CD8-positive, alpha-beta memory T cell (primary cell): ENCODE results near the gene SERPINB7. TPM values are rescaled to one million over a fixed set of nuclear protein-coding genes. Genes with fewer than 3 reads are reported as not detected.
A peak's percentile ranks its signal among the peaks of the same experiment; 100 is the strongest.

Source experiments
- CTCF ChIA-PET: fragments of 350-600 bp; sonication (Branson Sonifier 250); formaldehyde crosslinking; loops from one replicate; lab custom pipeline; 2021; ENCODE audit warnings: antibody characterized with exemption; lab: Charles Lee
- POLR2A ChIA-PET: fragments of 350-600 bp; sonication (Branson Sonifier 250); formaldehyde crosslinking; loops from one replicate; lab custom pipeline; 2021; ENCODE audit warnings: antibody characterized with exemption; lab: Charles Lee
- DNase-seq, 5 donors: peaks; one replicate each; pipeline versions ENCODE4 v3.0.0 to v3.0.0-alpha.2; 2020 to 2022; ENCODE audit warnings: mixed read lengths in 1 of 5
- H3K27ac ChIP-seq: one replicate; pipeline ENCODE4 v1.7.0; 2013; ENCODE audit warnings: low read depth, mild to moderate bottlenecking, low read length, moderate library complexity
- H3K27me3 ChIP-seq: 2 replicates; pipeline ENCODE4 v1.7.0; 2013; ENCODE audit warnings: low read length, mild to moderate bottlenecking; ENCODE audit not compliant: insufficient read depth, poor library complexity, severe bottlenecking
- H3K36me3 ChIP-seq: 2 replicates; pipeline ENCODE4 v1.7.0; 2013; ENCODE audit warnings: mild to moderate bottlenecking, low read length, moderate library complexity; ENCODE audit not compliant: insufficient read depth
- H3K4me1 ChIP-seq: 2 replicates; pipeline ENCODE4 v1.7.0; 2013; ENCODE audit warnings: mild to moderate bottlenecking, low read length, moderate library complexity; ENCODE audit not compliant: insufficient read depth
- H3K4me3 ChIP-seq: 2 replicates; pipeline ENCODE4 v1.7.0; 2013; ENCODE audit warnings: mild to moderate bottlenecking, low read length
- H3K9me3 ChIP-seq: 2 replicates; pipeline ENCODE4 v1.7.0; 2013; ENCODE audit warnings: mild to moderate bottlenecking, low read length
- H3K27ac Mint-ChIP-seq, 8 donors: one replicate each; pipeline ENCODE4 v1.8.0; 2020 to 2021; ENCODE audit warnings: mixed read lengths in 8 of 8, mild to moderate bottlenecking in 6 of 8, inconsistent platforms in 3 of 8, moderate library complexity in 3 of 8
- H3K27me3 Mint-ChIP-seq, 2 donors: one replicate each; pipeline ENCODE4 v1.8.0; 2020 to 2021; ENCODE audit warnings: mixed read lengths in 2 of 2, mild to moderate bottlenecking in 1 of 2, moderate library complexity in 1 of 2
- H3K36me3 Mint-ChIP-seq, 3 donors: one replicate each; pipeline ENCODE4 v1.8.0; 2020 to 2021; ENCODE audit warnings: mixed read lengths in 3 of 3, inconsistent platforms in 1 of 3, mild to moderate bottlenecking in 1 of 3
- H3K4me1 Mint-ChIP-seq, 3 donors: one replicate each; pipeline ENCODE4 v1.8.0; 2020 to 2021; ENCODE audit warnings: mixed read lengths in 3 of 3, inconsistent platforms in 1 of 3, mild to moderate bottlenecking in 1 of 3
- H3K4me3 Mint-ChIP-seq, 7 donors: one replicate each; pipeline ENCODE4 v1.8.0; 2020 to 2021; ENCODE audit warnings: mixed read lengths in 7 of 7, mild to moderate bottlenecking in 6 of 7, moderate library complexity in 4 of 7, inconsistent platforms in 2 of 7
- H3K9me3 Mint-ChIP-seq, 5 donors: one replicate each; pipeline ENCODE4 v1.8.0; 2020 to 2022; ENCODE audit warnings: mixed read lengths in 5 of 5, mild to moderate bottlenecking in 3 of 5, moderate library complexity in 2 of 5, inconsistent platforms in 1 of 5
- polyA plus RNA-seq: library from polyadenylated mRNA; unstranded; fragments of 300-500 nt; fragmentation: Illumina TruSeq; gene quantifications from one replicate; pipeline ENCODE4 v1.2.3, GENCODE V29; 2021
- total RNA-seq, 2 experiments: library from RNA; stranded (reverse); gene quantifications; one replicate each; pipeline ENCODE4 v1.2.3, GENCODE V29; 2021

Gene SERPINB7
- total and polyA plus RNA-seq, 3 experiments from 2014 or later = not detected

DNA sequence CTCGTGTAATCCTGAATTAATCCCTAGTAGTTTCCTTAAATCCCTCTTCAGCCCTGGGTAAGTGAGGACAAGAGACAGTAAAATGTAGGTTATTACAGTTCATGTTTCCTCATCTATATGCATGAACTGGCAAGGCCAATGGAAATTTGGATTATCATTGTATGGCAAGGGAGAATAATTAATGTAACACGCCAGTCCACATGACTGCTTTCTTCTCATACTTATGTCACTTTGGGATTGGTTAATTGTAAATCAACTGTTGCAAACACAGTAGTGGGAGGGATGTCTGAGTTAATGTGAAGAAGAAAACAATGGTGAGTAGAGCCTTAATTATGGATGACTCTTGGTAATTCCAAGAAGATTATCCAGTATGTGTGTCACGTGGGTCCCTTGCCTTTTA is 1.7 kb upstream of the SERPINB7 start:
- H3K36me3 Mint-ChIP-seq = no peaks in the 10 kb centered on the region
- H3K9me3 ChIP-seq = no peaks in the 10 kb centered on the region
- no peaks in the 10 kb centered on the region for H3K36me3 ChIP-seq
- H3K27me3 ChIP-seq = no peaks in the 10 kb centered on the region
- no peak overlapping the region for H3K27ac Mint-ChIP-seq
- peaks cover 0 to 3% of the 10 kb centered on the region in 2 donors for H3K27me3 Mint-ChIP-seq
- H3K4me3 Mint-ChIP-seq = no peak overlapping the region
- H3K4me3 ChIP-seq = no peak overlapping the region
- ChIA-PET POLR2A (no interaction called here), CTCF (no interaction called here)
- H3K9me3 Mint-ChIP-seq = no peaks in the 10 kb centered on the region
- no peaks in the 10 kb centered on the region for H3K4me1 ChIP-seq
- H3K27ac ChIP-seq = no peak overlapping the region
- no peak for DNase-seq
- H3K4me1 Mint-ChIP-seq = no peaks in the 10 kb centered on the region

DNA sequence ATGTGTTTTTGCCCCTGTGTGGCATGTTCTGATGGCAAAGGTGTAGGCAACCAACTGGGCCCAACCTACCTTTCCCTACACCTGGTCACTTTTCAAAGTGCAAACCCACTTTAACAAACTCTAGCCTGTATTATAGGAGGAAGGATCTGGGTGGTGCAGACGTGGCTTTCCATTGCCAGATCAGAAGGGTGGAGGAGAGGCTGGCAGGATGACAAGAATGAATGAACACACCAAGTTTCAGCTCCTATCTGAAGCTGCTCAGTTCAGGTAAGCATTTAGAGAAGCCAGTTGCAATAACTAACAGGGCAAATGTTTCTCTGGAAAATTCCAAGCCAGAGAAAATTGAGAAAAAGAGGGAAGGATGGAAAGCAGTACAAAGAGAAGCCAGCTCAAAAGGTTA is 707 bp upstream of the SERPINB7 start:
- peaks cover 0 to 3% of the 10 kb centered on the region in 2 donors for H3K27me3 Mint-ChIP-seq
- no peaks in the 10 kb centered on the region for H3K36me3 ChIP-seq
- DNase-seq = no peak
- no peaks in the 10 kb centered on the region for H3K4me1 Mint-ChIP-seq
- no peak overlapping the region for H3K4me3 Mint-ChIP-seq
- ChIA-PET POLR2A (no interaction called here), CTCF (no interaction called here)
- H3K36me3 Mint-ChIP-seq = no peaks in the 10 kb centered on the region
- no peaks in the 10 kb centered on the region for H3K9me3 Mint-ChIP-seq
- H3K27ac Mint-ChIP-seq = no peak overlapping the region
- H3K27me3 ChIP-seq = no peaks in the 10 kb centered on the region
- H3K27ac ChIP-seq = no peak overlapping the region
- no peaks in the 10 kb centered on the region for H3K4me1 ChIP-seq
- no peak overlapping the region for H3K4me3 ChIP-seq
- H3K9me3 ChIP-seq = no peaks in the 10 kb centered on the region

DNA sequence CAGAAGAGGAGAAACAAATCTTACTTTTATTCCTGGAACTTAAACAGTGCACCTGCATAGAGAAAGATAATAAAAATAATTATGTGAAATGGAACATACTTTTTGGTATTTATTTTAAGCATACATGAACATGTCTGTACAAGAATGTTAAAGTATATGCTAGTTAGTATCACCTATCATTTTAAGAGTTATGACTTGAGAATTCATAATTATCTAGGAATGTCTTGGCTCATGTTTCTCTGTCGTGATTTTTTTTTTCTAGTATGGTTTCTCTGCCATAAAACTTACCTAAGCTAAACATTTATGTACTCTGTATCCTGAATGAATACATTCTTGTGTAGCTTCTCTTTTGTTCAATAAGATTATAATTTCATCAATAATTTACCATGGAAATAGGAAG is 4.2 kb downstream of the SERPINB7 start:
- no peaks in the 10 kb centered on the region for H3K4me1 ChIP-seq
- H3K4me3 Mint-ChIP-seq = no peak overlapping the region
- H3K9me3 Mint-ChIP-seq = no peaks in the 10 kb centered on the region
- no peaks in the 10 kb centered on the region for H3K9me3 ChIP-seq
- no peak for DNase-seq
- CTCF ChIA-PET = no interaction called here
- H3K27ac ChIP-seq = no peak overlapping the region
- POLR2A ChIA-PET = no interaction called here
- no peaks in the 10 kb centered on the region for H3K36me3 Mint-ChIP-seq
- no peak overlapping the region for H3K27ac Mint-ChIP-seq
- H3K4me1 Mint-ChIP-seq = no peaks in the 10 kb centered on the region
- H3K27me3 Mint-ChIP-seq = peaks cover 3% of the 10 kb centered on the region in 2 donors
- H3K4me3 ChIP-seq = no peak overlapping the region
- H3K36me3 ChIP-seq = no peaks in the 10 kb centered on the region
- H3K27me3 ChIP-seq = no peaks in the 10 kb centered on the region

DNA sequence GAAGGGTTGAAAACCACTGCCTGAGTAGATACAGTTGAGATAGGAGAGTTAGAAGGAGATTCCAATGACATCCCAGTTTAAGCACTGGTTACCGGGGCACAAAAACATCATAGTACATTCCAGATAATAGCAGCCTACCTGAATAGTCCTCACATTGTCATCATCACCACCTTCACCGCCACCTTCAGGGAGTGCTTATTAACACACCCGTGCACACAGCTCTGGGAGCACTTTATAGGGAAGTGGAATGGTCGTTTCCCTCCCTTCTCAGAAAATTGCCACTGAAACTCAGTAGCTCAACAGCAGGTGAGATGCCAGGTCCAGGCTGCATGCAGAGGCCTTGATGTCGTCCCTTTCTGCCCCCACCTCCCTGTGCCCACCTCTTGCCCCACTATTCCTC is 8.2 kb downstream of the SERPINB7 start:
- CTCF ChIA-PET = no interaction called here

DNA sequence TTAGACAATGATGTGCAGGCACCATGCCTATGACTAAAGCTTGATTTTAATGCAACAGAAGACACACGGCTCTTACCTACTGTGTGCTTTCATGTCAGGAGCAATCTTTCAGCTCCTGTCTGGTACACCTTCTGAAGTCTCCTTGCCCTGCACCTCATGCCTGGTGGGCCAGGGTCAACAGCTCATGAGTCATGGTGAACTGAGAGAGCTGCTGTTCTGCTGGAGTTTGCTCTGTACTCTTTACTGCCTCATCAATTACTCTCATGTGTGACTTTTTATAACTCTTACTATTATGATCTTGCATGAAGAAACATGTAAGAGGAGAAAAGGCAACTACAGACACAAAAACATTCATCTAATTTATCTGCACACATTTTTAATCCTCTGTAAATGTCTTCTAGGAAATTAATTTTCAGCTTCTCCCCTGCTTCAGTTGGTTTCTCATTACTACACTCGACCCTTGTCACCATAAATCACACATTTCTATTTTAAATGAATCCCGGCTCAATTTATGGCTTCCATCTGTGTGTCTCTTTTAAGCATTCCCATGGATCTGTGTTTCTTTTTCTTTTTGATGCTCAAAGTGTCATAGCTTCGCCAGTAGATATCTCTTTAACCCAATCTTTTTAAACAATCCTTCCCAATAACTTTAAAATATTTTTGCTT is 9.7 kb downstream of the SERPINB7 start:
- Histone ChIP-seq H3K4me1 (no peaks in the 10 kb centered on the region), H3K36me3 (no peaks in the 10 kb centered on the region), H3K27me3 (no peaks in the 10 kb centered on the region), H3K4me3 (no peak overlapping the region), H3K9me3 (no peaks in the 10 kb centered on the region), H3K27ac (no peak overlapping the region)
- no peak for DNase-seq
- peaks cover 2 to 10% (median 8%) of the 10 kb centered on the region in 3 donors for H3K4me1 Mint-ChIP-seq
- H3K27me3 Mint-ChIP-seq = peaks cover 3 to 5% of the 10 kb centered on the region in 2 donors
- CTCF ChIA-PET = no interaction called here
- no peaks in the 10 kb centered on the region for H3K36me3 Mint-ChIP-seq
- no peak overlapping the region for H3K4me3 Mint-ChIP-seq
- peak overlapping the region in 1 of 8 donors; percentile 11 for H3K27ac Mint-ChIP-seq
- no peaks in the 10 kb centered on the region for H3K9me3 Mint-ChIP-seq
- POLR2A ChIA-PET = no interaction called here

More for the DNA sequence above, 8.2 kb downstream of the SERPINB7 start:
- Mint-ChIP-seq H3K36me3 (no peaks in the 10 kb centered on the region), H3K27me3 (peaks cover 3 to 5% of the 10 kb centered on the region in 2 donors), H3K4me3 (no peak overlapping the region), H3K9me3 (no peaks in the 10 kb centered on the region), H3K4me1 (peaks cover 0 to 3% (median 2%) of the 10 kb centered on the region in 3 donors), H3K27ac (peak overlapping the region in 1 of 8 donors; percentile 33)
- Histone ChIP-seq H3K27me3 (no peaks in the 10 kb centered on the region), H3K4me3 (no peak overlapping the region), H3K9me3 (no peaks in the 10 kb centered on the region), H3K27ac (no peak overlapping the region), H3K36me3 (no peaks in the 10 kb centered on the region), H3K4me1 (no peaks in the 10 kb centered on the region)
- POLR2A ChIA-PET = no interaction called here
- no peak for DNase-seq

DNA sequence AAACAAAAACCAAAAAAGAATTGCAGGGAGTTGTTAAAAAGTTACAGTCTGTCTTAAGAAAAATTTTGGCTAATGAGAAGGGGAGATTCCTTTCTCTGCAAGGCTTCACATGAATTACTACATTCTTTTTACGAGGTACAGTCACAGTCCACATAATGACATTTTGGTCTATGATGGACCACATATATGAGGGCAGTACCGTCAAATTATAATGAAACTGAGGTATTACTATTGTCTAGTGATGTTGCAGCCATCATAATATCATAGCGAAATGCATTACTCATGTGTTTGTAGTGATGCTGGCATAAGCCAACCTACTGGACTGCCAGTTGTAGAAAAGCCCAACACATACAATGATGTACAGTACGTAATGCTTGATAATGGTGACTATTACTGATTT is 12.5 kb downstream of the SERPINB7 start:
- no peaks in the 10 kb centered on the region for H3K36me3 Mint-ChIP-seq
- no peak overlapping the region for H3K4me3 Mint-ChIP-seq
- Histone ChIP-seq H3K9me3 (no peaks in the 10 kb centered on the region), H3K4me3 (no peak overlapping the region), H3K27me3 (no peaks in the 10 kb centered on the region), H3K36me3 (no peaks in the 10 kb centered on the region), H3K4me1 (no peaks in the 10 kb centered on the region), H3K27ac (no peak overlapping the region)
- ChIA-PET POLR2A (no interaction called here), CTCF (no interaction called here)
- no peak for DNase-seq
- no peak overlapping the region for H3K27ac Mint-ChIP-seq
- no peaks in the 10 kb centered on the region for H3K9me3 Mint-ChIP-seq
- H3K27me3 Mint-ChIP-seq = peaks cover 0 to 5% of the 10 kb centered on the region in 2 donors
- H3K4me1 Mint-ChIP-seq = peaks cover 2 to 10% (median 8%) of the 10 kb centered on the region in 3 donors

DNA sequence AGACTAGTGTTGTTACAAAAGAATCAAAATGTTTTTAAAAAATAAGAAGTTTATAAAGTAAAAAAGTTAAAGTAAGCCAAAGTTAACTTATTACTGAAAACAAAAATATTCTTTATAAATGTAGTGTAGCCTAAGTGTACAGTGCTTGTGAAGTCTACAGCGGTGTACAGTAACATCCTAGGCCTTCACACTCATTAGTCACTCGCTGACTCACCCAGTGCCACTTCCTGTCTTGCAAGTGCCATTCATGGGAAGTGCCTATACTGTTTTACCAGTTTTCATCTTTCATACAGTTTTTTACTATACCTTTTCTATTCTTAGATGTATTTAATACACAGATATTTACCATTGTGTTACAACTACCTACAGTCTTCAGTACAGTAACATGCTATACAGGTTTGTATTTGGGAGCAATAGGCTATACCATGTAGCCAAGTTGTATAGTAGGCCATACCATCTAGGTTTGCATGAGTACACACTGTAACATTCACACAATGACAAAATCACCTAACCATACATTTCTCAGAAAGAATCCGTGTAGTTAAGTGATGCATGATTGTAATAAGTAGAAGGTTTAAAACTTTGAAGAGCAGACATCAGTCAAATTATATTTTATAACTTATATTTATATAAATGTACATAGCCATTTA is 13.4 kb downstream of the SERPINB7 start:
- Mint-ChIP-seq H3K27ac (peak overlapping the region in 1 of 8 donors; percentile 48), H3K4me3 (no peak overlapping the region), H3K27me3 (peaks cover 0 to 5% of the 10 kb centered on the region in 2 donors), H3K4me1 (peaks cover 2 to 10% (median 8%) of the 10 kb centered on the region in 3 donors), H3K36me3 (no peaks in the 10 kb centered on the region), H3K9me3 (no peaks in the 10 kb centered on the region)
- ChIA-PET POLR2A (no interaction called here), CTCF (no interaction called here)
- H3K27me3 ChIP-seq = no peaks in the 10 kb centered on the region
- H3K9me3 ChIP-seq = no peaks in the 10 kb centered on the region
- no peaks in the 10 kb centered on the region for H3K36me3 ChIP-seq
- DNase-seq = peak in 3 of 5 donors; percentile 1 to 50 (median 11)
- H3K27ac ChIP-seq = no peak overlapping the region
- no peak overlapping the region for H3K4me3 ChIP-seq
- H3K4me1 ChIP-seq = no peaks in the 10 kb centered on the region

DNA sequence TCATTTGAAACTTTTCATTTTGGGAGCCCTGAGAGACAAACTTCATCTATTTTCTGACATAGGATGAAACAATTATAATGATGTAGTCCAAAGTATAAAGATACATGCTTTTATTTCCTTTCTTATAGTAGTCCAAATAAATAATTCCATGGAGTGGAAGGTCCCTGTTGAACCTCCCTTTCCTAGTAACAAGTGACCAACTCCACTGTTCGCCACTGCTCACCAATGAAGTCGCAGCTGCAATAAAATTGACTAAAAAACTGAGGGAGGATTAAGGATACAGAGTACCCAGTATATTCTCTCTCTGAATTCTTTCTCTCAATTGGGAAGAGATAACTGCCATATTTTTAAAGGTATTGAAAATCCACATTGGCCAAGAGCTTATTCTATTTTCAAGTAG is 14.1 kb downstream of the SERPINB7 start:
- Mint-ChIP-seq H3K4me3 (no peak overlapping the region), H3K27me3 (peaks cover 0 to 1% of the 10 kb centered on the region in 2 donors), H3K4me1 (peaks cover 2 to 10% (median 8%) of the 10 kb centered on the region in 3 donors), H3K36me3 (no peaks in the 10 kb centered on the region), H3K9me3 (no peaks in the 10 kb centered on the region), H3K27ac (no peak overlapping the region)
- DNase-seq = no peak
- ChIA-PET POLR2A (no interaction called here), CTCF (no interaction called here)
- Histone ChIP-seq H3K36me3 (no peaks in the 10 kb centered on the region), H3K27ac (no peak overlapping the region), H3K9me3 (no peaks in the 10 kb centered on the region), H3K4me1 (no peaks in the 10 kb centered on the region), H3K27me3 (no peaks in the 10 kb centered on the region), H3K4me3 (no peak overlapping the region)
